Frontal cortex (tissue), 4 donors: Measurements from ENCODE around the gene PRR18. TPM values are rescaled to one million over a fixed set of nuclear protein-coding genes. Genes with fewer than 3 reads are reported as not detected.

Source experiments
- DNase-seq, 2 donors: peaks; one replicate each; pipeline ENCODE4 v3.0.0; 2012; ENCODE audit warnings: low spot score in 2 of 2
- FAIRE-seq: peaks from 2 replicates; lab custom pipeline; 2012; peaks lifted over from hg19 to GRCh38; lab: Jason Lieb, UNC
- total RNA-seq: library from RNA; depleted of rRNA; stranded (reverse); fragments of >200 nt; gene quantifications from one replicate; pipeline ENCODE4 v1.2.3, GENCODE V29; 2014
- donor health status: control.
- donor health status: control.
- donor health status: control.

Gene PRR18
- total RNA-seq, 1 donor from 2014 or later: under 0.01 TPM

GRCh38 chr6:166308769-166309589, 787 bp upstream of the PRR18 start:
- FAIRE-seq (no peak), DNase-seq (no peak)

- DNase-seq (peak in 1 of 2 donors; percentile 63), FAIRE-seq (no peak)
Observed at GRCh38 chr6:166307082-166308032, 835 bp downstream of the PRR18 start.

GRCh38 chr6:166306378-166307081, 1.7 kb downstream of the PRR18 start:
- no peak for FAIRE-seq
- no peak for DNase-seq

- no peak for FAIRE-seq
- DNase-seq: no peak
Observed at GRCh38 chr6:166305562-166306117, 2.6 kb downstream of the PRR18 start.

DNA sequence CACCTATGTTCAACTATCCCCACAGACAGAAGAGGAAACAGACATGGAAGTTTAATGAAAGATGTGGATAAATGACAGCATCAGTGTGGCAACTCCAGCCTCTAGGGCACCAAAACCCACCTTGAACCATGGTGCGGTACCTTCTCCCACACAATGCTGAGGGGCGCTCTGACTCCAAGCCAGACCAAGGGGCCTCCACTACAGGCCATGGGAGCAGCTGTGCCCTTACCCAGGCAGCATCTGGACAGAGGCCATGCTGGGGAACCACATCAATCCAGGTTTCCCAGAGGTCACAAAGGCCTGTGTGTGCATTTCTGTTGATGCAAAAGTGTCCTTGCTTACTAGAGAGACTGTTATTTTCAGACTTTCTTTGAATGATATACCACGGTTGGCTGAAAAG, 4.1 kb downstream of the PRR18 start:
- FAIRE-seq (no peak), DNase-seq (no peak)

DNA sequence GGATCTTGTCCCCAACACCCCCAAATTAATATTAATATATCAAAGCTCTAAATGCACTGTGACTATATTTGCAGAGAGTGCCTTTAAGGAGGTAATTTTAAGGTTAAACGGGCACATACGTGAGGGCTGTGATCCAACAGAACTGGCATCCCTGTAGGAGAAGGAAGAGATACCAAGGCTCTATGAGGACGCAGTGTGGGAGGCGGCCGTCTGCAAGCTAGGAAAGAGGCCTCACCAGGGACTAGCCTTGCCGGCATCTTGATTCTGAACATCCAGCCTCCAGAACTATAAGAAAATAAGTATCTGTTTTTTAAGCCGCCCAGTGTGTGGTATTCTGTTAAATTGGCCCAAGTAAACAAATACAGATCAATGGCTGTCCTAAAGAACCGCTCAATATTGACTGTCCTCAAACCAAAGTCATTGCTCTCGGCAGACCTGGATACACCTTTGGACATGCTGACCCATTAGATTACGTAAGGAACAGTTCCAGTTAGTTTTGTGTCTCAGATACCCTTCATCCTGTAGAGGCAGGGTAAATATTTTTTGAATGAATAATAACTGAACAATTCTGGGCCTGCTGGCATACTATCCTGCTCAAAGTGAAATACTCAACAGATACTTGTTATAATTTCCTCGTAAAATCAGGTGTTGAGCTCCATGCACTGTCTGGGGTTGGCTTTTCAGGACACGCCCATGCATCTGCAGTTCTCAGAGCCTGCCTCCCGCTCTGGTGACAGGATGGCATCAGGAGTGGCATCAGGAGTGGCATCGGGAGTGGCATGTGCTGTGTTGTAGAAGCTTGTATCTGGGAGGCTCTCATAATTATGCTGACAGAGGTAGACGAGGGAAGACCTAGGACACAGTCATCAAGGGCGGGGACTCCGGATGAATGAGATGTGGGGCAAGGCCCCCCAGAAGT, 6.3 kb downstream of the PRR18 start:
- FAIRE-seq: no peak
- no peak for DNase-seq

GRCh38 chr6:166300357-166300987, 7.7 kb downstream of the PRR18 start:
- FAIRE-seq (no peak), DNase-seq (no peak)

DNA sequence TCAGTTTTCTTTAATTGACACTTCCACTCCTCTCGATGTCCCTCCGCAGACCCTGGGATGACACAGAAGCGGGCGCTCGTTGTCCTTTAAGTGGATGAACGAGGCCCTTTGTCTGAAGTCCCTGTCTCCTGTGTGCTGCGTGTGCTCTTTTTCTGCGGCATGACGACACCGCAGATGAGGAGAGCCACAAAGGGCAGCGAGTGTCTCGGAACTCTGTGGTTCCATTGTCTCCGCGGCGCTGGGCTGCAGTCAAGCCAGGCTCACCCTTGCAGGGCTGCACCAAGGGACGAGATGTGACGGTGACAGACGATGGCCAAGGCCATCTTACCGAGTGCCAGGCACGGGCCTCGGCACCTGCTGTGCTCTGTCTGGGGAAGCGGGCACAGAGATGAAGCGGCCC, 10.6 kb downstream of the PRR18 start:
- FAIRE-seq (peak; percentile 49), DNase-seq (peak; percentile 52 to 54)

DNA sequence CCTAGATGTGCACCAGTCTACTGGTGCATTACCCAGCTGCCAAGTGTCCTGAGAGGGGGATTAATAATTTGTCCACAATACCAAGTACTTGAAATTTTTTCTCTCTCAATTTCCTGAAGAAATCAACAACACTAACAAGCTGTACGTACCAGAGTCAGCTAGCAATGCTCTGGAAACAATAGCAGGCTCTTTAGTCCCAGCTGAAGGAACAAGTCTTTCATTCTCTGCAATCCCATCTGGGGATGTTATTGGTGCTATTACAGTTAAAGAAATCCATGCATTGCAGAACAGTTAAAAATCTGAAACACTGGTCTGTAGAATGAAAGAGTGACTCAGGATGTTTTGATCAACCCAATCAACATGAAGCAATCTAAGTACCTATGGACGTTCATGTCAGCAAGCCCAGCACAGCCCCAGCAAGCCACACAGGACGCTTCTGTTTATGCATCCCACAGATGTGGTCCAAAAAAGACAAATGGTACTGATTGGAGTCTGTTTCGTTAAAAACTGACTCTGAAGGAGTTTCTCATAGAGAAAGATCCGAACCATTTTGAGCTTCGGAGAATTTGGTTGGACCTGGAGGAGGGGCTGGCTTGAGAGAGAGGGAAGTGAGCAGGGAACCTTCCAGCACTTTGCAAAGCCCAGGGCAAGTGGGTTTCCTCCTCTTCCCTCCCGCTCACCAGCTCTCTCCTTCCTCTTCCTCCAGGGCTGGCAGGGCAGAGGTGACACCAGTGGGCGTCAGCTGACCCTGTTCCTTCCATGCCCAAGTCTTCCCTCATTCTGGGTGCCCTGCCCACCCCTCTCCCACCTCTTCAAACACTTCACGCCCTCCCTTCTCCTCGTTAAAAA, 11.9 kb downstream of the PRR18 start:
- no peak for DNase-seq
- FAIRE-seq: no peak

DNA sequence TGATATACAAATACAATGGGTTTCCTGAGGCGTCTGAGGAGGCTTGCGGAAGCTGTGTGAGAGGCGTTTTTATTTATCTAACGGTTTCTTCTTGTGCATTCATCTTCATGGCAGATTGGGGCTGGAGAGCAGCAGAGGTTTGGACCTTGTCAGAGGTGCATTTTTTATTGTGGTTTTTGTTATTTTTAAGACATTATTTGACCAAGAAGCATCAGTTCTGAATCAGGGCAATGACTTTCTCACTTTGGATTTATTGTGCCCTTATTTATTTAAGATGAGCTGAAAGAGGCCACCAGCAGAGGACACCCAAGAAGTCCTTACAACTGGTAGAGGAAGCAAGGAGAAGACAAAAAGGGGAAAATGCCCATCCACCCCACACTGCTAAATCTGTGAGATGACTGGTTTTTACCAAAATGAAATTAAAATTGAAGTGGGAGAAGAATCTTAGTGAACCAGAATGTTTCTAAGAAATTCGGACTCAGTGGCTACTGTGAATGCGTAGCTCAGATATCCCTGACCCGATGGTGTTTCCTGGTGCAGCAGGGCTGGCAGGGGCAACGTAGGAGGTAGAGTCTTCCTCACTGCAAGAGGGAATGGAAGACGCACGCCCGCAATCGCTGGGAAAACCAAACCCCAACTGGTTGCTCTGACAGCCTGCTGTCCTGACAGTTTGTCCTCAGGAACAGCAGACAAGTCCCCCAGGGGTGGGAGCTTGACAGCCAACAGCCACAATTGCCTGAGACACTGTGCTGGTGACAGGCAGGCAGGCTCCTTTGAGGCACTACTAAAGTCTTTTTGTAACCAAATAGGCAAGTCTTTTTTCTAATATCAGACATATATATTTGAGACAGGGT, 14.2 kb downstream of the PRR18 start:
- FAIRE-seq (no peak), DNase-seq (no peak)

GRCh38 chr6:166289207-166290060, 18.8 kb downstream of the PRR18 start:
- no peak for FAIRE-seq
- DNase-seq: no peak

DNA sequence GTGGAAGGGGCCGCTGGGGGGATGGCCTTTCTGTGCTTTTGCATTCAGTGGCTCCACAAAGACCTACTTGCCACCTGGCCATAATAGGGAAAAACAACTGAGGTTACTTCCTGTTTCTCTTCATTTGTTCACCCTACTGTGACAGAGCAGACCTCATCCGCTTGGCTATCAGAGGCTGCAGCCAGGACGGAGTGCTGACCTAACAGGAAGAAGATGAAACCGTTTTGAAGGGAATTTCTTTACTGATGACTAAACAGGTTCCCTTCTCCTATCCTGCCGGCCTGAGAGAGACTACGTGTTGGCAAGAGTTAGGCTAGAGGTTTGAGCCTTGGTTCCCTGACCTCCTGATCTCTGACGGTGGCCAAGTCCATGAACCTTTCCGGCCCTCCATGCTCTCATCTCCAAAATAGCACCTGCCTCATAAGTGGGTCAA, 21.3 kb downstream of the PRR18 start:
- no peak for FAIRE-seq
- no peak for DNase-seq

DNA sequence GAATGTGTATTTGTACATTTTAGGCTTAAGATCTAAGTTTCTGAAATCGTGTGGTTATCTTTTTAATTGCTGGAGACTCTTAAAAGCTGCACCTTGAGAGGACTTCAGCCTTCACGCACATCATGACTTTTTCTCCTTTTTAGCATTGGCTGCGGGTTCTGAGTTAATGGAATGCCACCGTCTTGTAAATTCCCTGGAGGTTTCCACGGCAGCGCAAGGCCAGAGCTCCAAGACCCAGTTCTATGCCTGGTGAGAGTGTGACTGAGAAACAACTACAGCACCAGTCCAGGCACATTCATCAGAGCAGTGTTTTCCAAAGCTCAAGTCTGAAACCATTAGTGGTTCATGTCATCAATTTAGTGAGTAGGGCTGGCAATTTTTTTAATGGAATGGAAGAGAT, 23.0 kb downstream of the PRR18 start:
- no peak for DNase-seq
- no peak for FAIRE-seq

- no peak for FAIRE-seq
- no peak for DNase-seq
Observed at GRCh38 chr6:166284640-166285039, 23.6 kb downstream of the PRR18 start.

GRCh38 chr6:166282394-166283032, 25.7 kb downstream of the PRR18 start:
- DNase-seq (no peak), FAIRE-seq (no peak)
